Caco-2 (cell line): ENCODE data around the gene ATP6V0E2. TPM values are rescaled to one million over a fixed set of nuclear protein-coding genes. Genes with fewer than 3 reads are reported as not detected.

Source experiments
- BruUV-seq: library from RNA; stranded (reverse); fragments of 400-500 nt; replicated peaks from 2 replicates; lab custom pipeline; 2021; lab: Mats Ljungman, UMichigan
- CTCF ChIA-PET: fragments of 300-600 bp; sonication (Branson Sonifier 250); formaldehyde crosslinking; loops from one replicate; lab custom pipeline; 2022; ENCODE audit warnings: antibody characterized with exemption; lab: Charles Lee
- POLR2A ChIA-PET: fragments of 300-600 bp; sonication (Branson Sonifier 250); formaldehyde crosslinking; loops from one replicate; lab custom pipeline; 2022; ENCODE audit warnings: antibody characterized with exemption; lab: Charles Lee
- DNase-seq, 2 experiments: peaks; one replicate each; pipeline versions ENCODE4 v3.0.0 to v3.0.0-alpha.2; 2020 to 2022
- H3K27me3 ChIP-seq: replicated peaks from 2 replicates; pipeline ENCODE4 v1.6.0; 2011; ENCODE audit warnings: low read length; ENCODE audit not compliant: control insufficient read depth, insufficient read depth
- H3K36me3 ChIP-seq: 2 replicates; pipeline ENCODE4 v1.5.1; 2011; ENCODE audit warnings: low read length; ENCODE audit not compliant: control insufficient read depth, insufficient read depth
- H3K4me1 ChIP-seq: fragments of 250-450 bp; sonication (Bioruptor Pico); 2 replicates; pipeline ENCODE4 v1.5.1; 2020; ENCODE audit warnings: mild to moderate bottlenecking
- H3K4me3 ChIP-seq: 2 replicates; pipeline ENCODE4 v1.5.1; 2011; ENCODE audit warnings: low read depth, mild to moderate bottlenecking, control low read depth, low read length
- H3K9me3 ChIP-seq: fragments of 250-450 bp; sonication (Bioruptor Pico); 2 replicates; pipeline ENCODE4 v1.5.1; 2020; ENCODE audit warnings: mild to moderate bottlenecking, moderate library complexity
- H3K27ac Mint-ChIP-seq: one replicate; pipeline ENCODE4 v1.8.0; 2022; ENCODE audit warnings: mixed read lengths; ENCODE audit not compliant: unreplicated experiment
- H3K27me3 Mint-ChIP-seq: one replicate; pipeline ENCODE4 v1.8.0; 2022; ENCODE audit warnings: mixed read lengths; ENCODE audit not compliant: insufficient read depth, unreplicated experiment
- H3K36me3 Mint-ChIP-seq: one replicate; pipeline ENCODE4 v1.8.0; 2022; ENCODE audit warnings: mild to moderate bottlenecking, mixed read lengths; ENCODE audit not compliant: insufficient read depth, unreplicated experiment
- H3K4me1 Mint-ChIP-seq: one replicate; pipeline ENCODE4 v1.8.0; 2022; ENCODE audit warnings: low read depth, mixed read lengths; ENCODE audit not compliant: unreplicated experiment
- H3K4me3 Mint-ChIP-seq: one replicate; pipeline ENCODE4 v1.8.0; 2022; ENCODE audit warnings: mild to moderate bottlenecking, moderate library complexity, mixed read lengths; ENCODE audit not compliant: unreplicated experiment
- H3K9me3 Mint-ChIP-seq: one replicate; pipeline ENCODE4 v1.8.0; 2022; ENCODE audit warnings: mixed read lengths; ENCODE audit not compliant: unreplicated experiment
- CTCF ChIP-seq, 2 experiments: fragments of 200-600 bp in 1 of 2; IDR thresholded peaks; 1 replicate in 1 of 2; 2 replicates in 1 of 2; pipeline versions ENCODE4 v1.5.1 to v1.8.0; 2011 to 2022; ENCODE audit warnings: antibody characterized with exemption in 1 of 2, control low read depth in 1 of 2, inconsistent platforms in 1 of 2, low read depth in 1 of 2, low read length in 1 of 2, mild to moderate bottlenecking in 1 of 2, moderate library complexity in 1 of 2; ENCODE audit not compliant: insufficient read depth in 1 of 2, severe bottlenecking in 1 of 2, unreplicated experiment in 1 of 2
- intact Hi-C: fragments of 100-400 bp; cut with micrococcal nuclease; formaldehyde crosslinking; loops from one replicate; pipeline ENCODE4 v1.10.0; 2022; ENCODE audit not compliant: unreplicated experiment
- total RNA-seq: library from RNA; stranded (reverse); gene quantifications from 2 replicates; pipeline ENCODE4 v1.2.3, GENCODE V29; 2022

ATP6V0E2 gene
- total RNA-seq, 1 experiment from 2014 or later = 53.9 TPM

- H3K4me1 Mint-ChIP-seq = peaks cover 22% of the 10 kb centered on the region
- no peak for TF ChIP-seq CTCF (IDR thresholded peaks at IDR 0.05; ENCODE audit: insufficient read depth in 1 of 2, low read depth in 1 of 2, low read length in 1 of 2, severe bottlenecking in 1 of 2, unreplicated experiment in 1 of 2)
- DNase-seq = no peak
- no peaks in the 10 kb centered on the region for H3K36me3 ChIP-seq
- H3K4me3 ChIP-seq = peak overlapping the region; percentile 71
- BruUV-seq = no TSS peak
- H3K27me3 ChIP-seq = no peaks in the 10 kb centered on the region
- H3K27me3 Mint-ChIP-seq = no peaks in the 10 kb centered on the region
- peaks cover 12% of the 10 kb centered on the region for H3K36me3 Mint-ChIP-seq
- H3K4me1 ChIP-seq = peaks cover 9% of the 10 kb centered on the region; the same call in 1 of the 2 replicates
- intact Hi-C loops = loop anchor here (1.0 kb wide), 1 partner anchor 36 kb away; the partner anchor contains the start of gene ZNF862
- peak overlapping the region; percentile 63 for H3K27ac Mint-ChIP-seq
- no peaks in the 10 kb centered on the region for H3K9me3 ChIP-seq
- ChIA-PET POLR2A (no interaction called here), CTCF (interaction anchor here (1.3 kb wide), 1 partner anchor 10 kb away, joined by 3 read pairs; no protein-coding TSS in a partner anchor)
- H3K4me3 Mint-ChIP-seq = peak overlapping the region; percentile 70
- H3K9me3 Mint-ChIP-seq = no peaks in the 10 kb centered on the region
Observed at GRCh38 chr7:149873970-149874643, 338 bp downstream of the ATP6V0E2 start.

GRCh38 chr7:149874644-149875028 lies 867 bp downstream of the ATP6V0E2 start:
- DNase-seq = no peak
- peaks cover 22% of the 10 kb centered on the region for H3K4me1 Mint-ChIP-seq
- CTCF ChIA-PET = interaction anchor here (1.3 kb wide), 1 partner anchor 9 kb away, joined by 3 read pairs; no protein-coding TSS in a partner anchor
- peak overlapping the region; percentile 70 for H3K4me3 Mint-ChIP-seq
- Histone ChIP-seq H3K27me3 (no peaks in the 10 kb centered on the region), H3K9me3 (no peaks in the 10 kb centered on the region), H3K36me3 (no peaks in the 10 kb centered on the region), H3K4me3 (peak overlapping the region; percentile 71; the same call in 1 of the 2 replicates), H3K4me1 (peaks cover 9% of the 10 kb centered on the region; the same call in 1 of the 2 replicates)
- H3K27me3 Mint-ChIP-seq = no peaks in the 10 kb centered on the region
- intact Hi-C loops = no loop called here
- POLR2A ChIA-PET = no interaction called here
- no peak overlapping the region for H3K27ac Mint-ChIP-seq
- TF ChIP-seq CTCF (IDR thresholded peaks at IDR 0.05; ENCODE audit: insufficient read depth in 1 of 2, low read depth in 1 of 2, low read length in 1 of 2, severe bottlenecking in 1 of 2, unreplicated experiment in 1 of 2) = no peak
- BruUV-seq = no TSS peak
- no peaks in the 10 kb centered on the region for H3K9me3 Mint-ChIP-seq
- H3K36me3 Mint-ChIP-seq = peaks cover 12% of the 10 kb centered on the region

- no peaks in the 10 kb centered on the region for H3K9me3 Mint-ChIP-seq
- no peaks in the 10 kb centered on the region for H3K36me3 ChIP-seq
- H3K4me3 ChIP-seq = no peak overlapping the region
- intact Hi-C loops = no loop called here
- H3K27ac Mint-ChIP-seq = no peak overlapping the region
- ChIA-PET CTCF (no interaction called here), POLR2A (no interaction called here)
- DNase-seq = no peak
- H3K27me3 ChIP-seq = no peaks in the 10 kb centered on the region
- H3K27me3 Mint-ChIP-seq = no peaks in the 10 kb centered on the region
- H3K4me3 Mint-ChIP-seq = peak overlapping the region; percentile 70
- no peak for TF ChIP-seq CTCF (IDR thresholded peaks at IDR 0.05; ENCODE audit: insufficient read depth in 1 of 2, low read depth in 1 of 2, low read length in 1 of 2, severe bottlenecking in 1 of 2, unreplicated experiment in 1 of 2)
- no peaks in the 10 kb centered on the region for H3K9me3 ChIP-seq
- peaks cover 22% of the 10 kb centered on the region for H3K4me1 Mint-ChIP-seq
- peaks cover 12% of the 10 kb centered on the region for H3K36me3 Mint-ChIP-seq
- H3K4me1 ChIP-seq = peaks cover 9% of the 10 kb centered on the region; the same call in 1 of the 2 replicates
- no TSS peak for BruUV-seq
Observed at GRCh38 chr7:149875396-149875795, 1.6 kb downstream of the ATP6V0E2 start.
